A549 (cell line): Measurements from ENCODE around the gene AUTS2.

ENCODE experiments used
- CEBPB ChIP-seq, 2 experiments: fragments of >200 bp in 1 of 2; sonication (Bioruptor Twin) in 1 of 2; formaldehyde crosslinking in 1 of 2; IDR thresholded peaks; 2 replicates each; pipeline ENCODE4 v1.6.1; 2012 to 2016
- CHD4 ChIP-seq: fragments of 200-600 bp; sonication (generic); IDR thresholded peaks from 2 replicates; pipeline ENCODE4 v1.6.1; 2016; ENCODE audit warnings: antibody characterized with exemption, mild to moderate bottlenecking, borderline replicate concordance
- CTCF ChIP-seq: fragments of >200 bp; sonication (Bioruptor Twin); formaldehyde crosslinking; IDR thresholded peaks from 3 replicates; pipeline ENCODE4 v1.5.1; 2016
- JUNB ChIP-seq: fragments of >200 bp; sonication (Bioruptor Twin); formaldehyde crosslinking; IDR thresholded peaks from 2 replicates; pipeline ENCODE4 v1.6.1; 2016
- NPAS2 ChIP-seq: fragments of 250-450 bp; sonication (Bioruptor Pico); IDR thresholded peaks from 2 replicates; pipeline ENCODE4 v1.8.0; 2022; ENCODE audit warnings: mild to moderate bottlenecking, moderate library complexity, borderline replicate concordance
- PHF8 ChIP-seq: fragments of 200-600 bp; sonication (generic); IDR thresholded peaks from 2 replicates; pipeline ENCODE4 v1.6.1; 2016; ENCODE audit warnings: low read depth, mild to moderate bottlenecking, antibody characterized with exemption, moderate library complexity, borderline replicate concordance
- POLR2A ChIP-seq: IDR thresholded peaks from 2 replicates; pipeline ENCODE4 v1.6.1; 2012; ENCODE audit warnings: mild to moderate bottlenecking, low read length
- REST ChIP-seq: fragments of 200-600 bp; sonication (generic); IDR thresholded peaks from 2 replicates; pipeline ENCODE4 v1.6.1; 2016; ENCODE audit warnings: antibody characterized with exemption, mild to moderate bottlenecking, moderate library complexity

- TF ChIP-seq PHF8 (no peak), REST (no peak), POLR2A (no peak), CEBPB (IDR thresholded peaks at IDR 0.05) (no peak), CHD4 (no peak), NPAS2 (CRISPR knock-in tag) (no peak), JUNB (no peak), CTCF (no peak)
These were observed 172.3 kb downstream of the AUTS2 start for GRCh38 chr7:69770613-69771012.
